Neural progenitor cell (in vitro differentiated cells): ENCODE measurements around the gene GALNT13.

Experiments used
- CTCF ChIP-seq: fragments of 200-600 bp; sonication (generic); IDR thresholded peaks from 2 replicates; pipeline ENCODE4 v1.5.1; 2017; ENCODE audit warnings: antibody characterized with exemption, mild to moderate bottlenecking
- EZH2 ChIP-seq: fragments of 200-600 bp; sonication (generic); IDR thresholded peaks from 2 replicates; pipeline ENCODE4 v1.6.1; 2017; ENCODE audit warnings: antibody characterized with exemption, mild to moderate bottlenecking, moderate library complexity
- EZH2phosphoT487 ChIP-seq: fragments of 200-600 bp; sonication (generic); IDR thresholded peaks from 2 replicates; pipeline ENCODE4 v1.6.1; 2017; ENCODE audit warnings: antibody characterized with exemption

- no peak for TF ChIP-seq CTCF
- TF ChIP-seq EZH2: no peak
- TF ChIP-seq EZH2phosphoT487: no peak
These were observed 119.0 kb downstream of the GALNT13 start for GRCh38 chr2:153990771-153991170.
